Mammary epithelial cell (primary cell): Measurements from ENCODE around the gene ZFTA.

Source experiments
- CTCF ChIP-seq, 2 donors: IDR thresholded peaks in 1 of 2; conservative IDR thresholded peaks in 1 of 2; 2 replicates each; pipeline ENCODE4 v1.5.1; 2011 to 2012; ENCODE audit warnings: inconsistent platforms in 2 of 2, low read length in 2 of 2, mild to moderate bottlenecking in 2 of 2, control low read depth in 1 of 2, low read depth in 1 of 2; ENCODE audit not compliant: insufficient read depth in 1 of 2; ENCODE audit errors: extremely low read depth in 1 of 2
- EZH2 ChIP-seq: IDR thresholded peaks from 2 replicates; pipeline ENCODE4 v1.6.1; 2012; ENCODE audit warnings: low read length, inconsistent platforms, borderline replicate concordance

- TF ChIP-seq CTCF (conservative IDR thresholded peaks at IDR 0.05 in 1 of 2, IDR thresholded peaks at IDR 0.05 in 1 of 2; ENCODE audit: extremely low read depth in 1 of 2, insufficient read depth in 1 of 2, low read depth in 1 of 2, low read length in 2 of 2) (no peak), EZH2 (no peak)
Measured at GRCh38 chr11:63747011-63747410, 21.6 kb downstream of the ZFTA start.
